ENCODE data around the gene IZUMO1R.

- TF ChIP-seq SOX15 (CRISPR knock-in tag; IDR thresholded peaks at IDR 0.05) (no peak), FOXP1 (CRISPR knock-in tag; IDR thresholded peaks at IDR 0.05; ENCODE audit: borderline replicate concordance) (no peak), GABPB1 (CRISPR knock-in tag; IDR thresholded peaks at IDR 0.05) (no peak), FOXP4 (CRISPR knock-in tag; IDR thresholded peaks at IDR 0.05) (no peak)
Measured at GRCh38 chr11:94330789-94331188, 26.4 kb downstream of the IZUMO1R start.
